Activated CD8-positive, alpha-beta T cell treated with anti-CD3 and anti-CD28 coated beads for 36 hours (primary cell): ENCODE results near the gene ARHGEF28. TPM values are rescaled to one million over a fixed set of nuclear protein-coding genes. Genes with fewer than 3 reads are reported as not detected.

Source experiments
- ATAC-seq: fragments of 200-7000 bp; cut with Tn5 transposase; one replicate; pipeline ENCODE4 v1.10.0; 2021; ENCODE audit warnings: mild to moderate bottlenecking, moderate library complexity
- CTCF ChIA-PET: fragments of 350-600 bp; sonication (Branson Sonifier 250); formaldehyde crosslinking; loops from one replicate; lab custom pipeline; 2021; ENCODE audit warnings: antibody characterized with exemption; lab: Charles Lee
- POLR2A ChIA-PET: fragments of 350-600 bp; sonication (Branson Sonifier 250); formaldehyde crosslinking; loops from one replicate; lab custom pipeline; 2021; ENCODE audit warnings: antibody characterized with exemption; lab: Charles Lee
- DNase-seq: peaks from one replicate; pipeline ENCODE4 v3.0.0-alpha.2; 2020
- H3K27ac Mint-ChIP-seq: one replicate; pipeline ENCODE4 v1.8.0; 2021; ENCODE audit warnings: mild to moderate bottlenecking, mixed read lengths
- H3K27me3 Mint-ChIP-seq: one replicate; pipeline ENCODE4 v1.8.0; 2021; ENCODE audit warnings: mixed read lengths
- H3K36me3 Mint-ChIP-seq: one replicate; pipeline ENCODE4 v1.8.0; 2021; ENCODE audit warnings: low read depth, mixed read lengths
- H3K4me1 Mint-ChIP-seq: one replicate; pipeline ENCODE4 v1.8.0; 2021; ENCODE audit warnings: low read depth, mixed read lengths
- H3K4me3 Mint-ChIP-seq: one replicate; pipeline ENCODE4 v1.8.0; 2021; ENCODE audit warnings: mild to moderate bottlenecking, moderate library complexity, mixed read lengths
- H3K9me3 Mint-ChIP-seq: one replicate; pipeline ENCODE4 v1.8.0; 2021; ENCODE audit warnings: mixed read lengths
- CTCF ChIP-seq: fragments of 200-600 bp; IDR thresholded peaks from one replicate; pipeline ENCODE4 v1.8.0; 2022; ENCODE audit warnings: antibody characterized with exemption, mild to moderate bottlenecking
- intact Hi-C: fragments of 100-400 bp; cut with micrococcal nuclease; formaldehyde crosslinking; loops from one replicate; pipeline ENCODE4 v1.10.0; 2022
- total RNA-seq, 2 experiments: library from RNA; stranded (reverse); gene quantifications; one replicate each; pipeline ENCODE4 v1.2.3, GENCODE V29; 2021

Gene ARHGEF28
- total RNA-seq, 2 experiments from 2014 or later, result 0.05 TPM; not detected in 1

GRCh38 chr5:73911761-73912393 lies 285.9 kb downstream of the ARHGEF28 start:
- no peaks in the 10 kb centered on the region for H3K9me3 Mint-ChIP-seq
- H3K27me3 Mint-ChIP-seq, result peaks cover 4% of the 10 kb centered on the region
- ChIA-PET CTCF (interaction anchor here (1.4 kb wide), 1 partner anchor 9 kb away, joined by 10 read pairs; no protein-coding TSS in a partner anchor), POLR2A (no interaction called here)
- no peaks in the 10 kb centered on the region for H3K36me3 Mint-ChIP-seq
- ATAC-seq (no peak), DNase-seq (no peak)
- no peak for TF ChIP-seq CTCF
- intact Hi-C loops, result no loop called here
- H3K27ac Mint-ChIP-seq, result no peak overlapping the region
- H3K4me1 Mint-ChIP-seq, result no peaks in the 10 kb centered on the region
- H3K4me3 Mint-ChIP-seq, result no peak overlapping the region

GRCh38 chr5:73912821-73913271 lies 286.9 kb downstream of the ARHGEF28 start:
- intact Hi-C loops, result no loop called here
- H3K4me1 Mint-ChIP-seq, result no peaks in the 10 kb centered on the region
- DNase-seq (no peak), ATAC-seq (no peak)
- no peak overlapping the region for H3K27ac Mint-ChIP-seq
- H3K27me3 Mint-ChIP-seq, result peaks cover 2% of the 10 kb centered on the region
- no peak overlapping the region for H3K4me3 Mint-ChIP-seq
- CTCF ChIA-PET, result interaction anchor here (3.0 kb wide), 1 partner anchor 10 kb away, joined by 13 read pairs; no protein-coding TSS in a partner anchor
- H3K36me3 Mint-ChIP-seq, result no peaks in the 10 kb centered on the region
- H3K9me3 Mint-ChIP-seq, result no peaks in the 10 kb centered on the region
- no peak for TF ChIP-seq CTCF
- POLR2A ChIA-PET, result no interaction called here

- Mint-ChIP-seq H3K27me3 (peaks cover 2% of the 10 kb centered on the region), H3K27ac (no peak overlapping the region), H3K4me1 (no peaks in the 10 kb centered on the region), H3K36me3 (no peaks in the 10 kb centered on the region), H3K4me3 (no peak overlapping the region), H3K9me3 (no peaks in the 10 kb centered on the region)
- intact Hi-C loops, result no loop called here
- TF ChIP-seq CTCF, result no peak
- POLR2A ChIA-PET, result no interaction called here
- DNase-seq (no peak), ATAC-seq (no peak)
- CTCF ChIA-PET, result interaction anchor here (3.0 kb wide), 1 partner anchor 12 kb away, joined by 13 read pairs; no protein-coding TSS in a partner anchor
Observed at GRCh38 chr5:73913971-73914370, 288.0 kb downstream of the ARHGEF28 start.

GRCh38 chr5:73915345-73915744 lies 289.3 kb downstream of the ARHGEF28 start:
- no peak for TF ChIP-seq CTCF
- ATAC-seq (no peak), DNase-seq (no peak)
- no peaks in the 10 kb centered on the region for H3K9me3 Mint-ChIP-seq
- ChIA-PET CTCF (interaction anchor here (3.0 kb wide), 1 partner anchor 13 kb away, joined by 13 read pairs; no protein-coding TSS in a partner anchor), POLR2A (no interaction called here)
- H3K4me3 Mint-ChIP-seq, result no peak overlapping the region
- no peaks in the 10 kb centered on the region for H3K36me3 Mint-ChIP-seq
- intact Hi-C loops, result no loop called here
- H3K27me3 Mint-ChIP-seq, result peaks cover 2% of the 10 kb centered on the region
- H3K27ac Mint-ChIP-seq, result no peak overlapping the region
- H3K4me1 Mint-ChIP-seq, result no peaks in the 10 kb centered on the region

GRCh38 chr5:73917433-73917832 lies 291.4 kb downstream of the ARHGEF28 start:
- no peak for DNase-seq
- intact Hi-C loops, result no loop called here
- ATAC-seq, result no peak

More at GRCh38 chr5:73917433-73917832, 291.4 kb downstream of the ARHGEF28 start:
- Mint-ChIP-seq H3K36me3 (no peaks in the 10 kb centered on the region), H3K4me1 (no peaks in the 10 kb centered on the region), H3K4me3 (no peak overlapping the region), H3K27me3 (peaks cover 2% of the 10 kb centered on the region), H3K27ac (no peak overlapping the region), H3K9me3 (no peaks in the 10 kb centered on the region)
- ChIA-PET CTCF (no interaction called here), POLR2A (no interaction called here)
- TF ChIP-seq CTCF, result no peak
